Measurements from ENCODE around the gene ELP5.
A peak's percentile ranks its signal among the peaks of the same experiment; 100 is the strongest.

Gene ELP5

GRCh38 chr17:7258731-7259554, 6.9 kb downstream of the ELP5 start:
- DNase-seq: no peak

- DNase-seq: no peak
These were observed 7.5 kb downstream of the ELP5 start for GRCh38 chr17:7259555-7259889.

- DNase-seq: no peak
These were observed 8.1 kb downstream of the ELP5 start for GRCh38 chr17:7260151-7260550.

- DNase-seq: peak; percentile 33
These were observed 8.8 kb downstream of the ELP5 start for GRCh38 chr17:7260651-7261378.

GRCh38 chr17:7261379-7262191, 9.6 kb downstream of the ELP5 start:
- peak; percentile 16 for DNase-seq

GRCh38 chr17:7262192-7262934, 10.3 kb downstream of the ELP5 start, which contains the start of gene CLDN7:
TSS of gene CLDN7 (minus strand) at chr17:7262478. CDS start at chr17:7262043, 435 bp downstream.
- no peak for DNase-seq

GRCh38 chr17:7262935-7263800, 11.2 kb downstream of the ELP5 start:
- peak; percentile 21 for DNase-seq

- no peak for DNase-seq
These were observed 11.7 kb downstream of the ELP5 start for GRCh38 chr17:7263801-7264078.

- DNase-seq: no peak
These were observed 14.8 kb downstream of the ELP5 start for GRCh38 chr17:7266784-7267183.

- DNase-seq: no peak
These were observed 27.4 kb downstream of the ELP5 start for GRCh38 chr17:7279448-7279847.

- peak; percentile 88 for DNase-seq
These were observed 28.6 kb downstream of the ELP5 start for GRCh38 chr17:7280519-7281073.

GRCh38 chr17:7281074-7281952, 29.3 kb downstream of the ELP5 start, which contains the start of gene SLC2A4:
TSS of gene SLC2A4 (plus strand) at chr17:7281718. CDS start at chr17:7281935, 217 bp downstream.
- DNase-seq: peak; percentile 87

GRCh38 chr17:7281953-7282751, 30.1 kb downstream of the ELP5 start:
- no peak for DNase-seq

- DNase-seq: no peak
These were observed 30.8 kb downstream of the ELP5 start for GRCh38 chr17:7282752-7283321.

- no peak for DNase-seq
These were observed 31.6 kb downstream of the ELP5 start for GRCh38 chr17:7283471-7284216.

- no peak for DNase-seq
These were observed 32.9 kb downstream of the ELP5 start for GRCh38 chr17:7284911-7285310.

- no peak for DNase-seq
These were observed 33.7 kb downstream of the ELP5 start for GRCh38 chr17:7285679-7286078.

All from activated naive CD4-positive, alpha-beta T cell treated with Interleukin-2 at 50 U/mL for 16 hours (primary cell).